HG03159 (cell line): ENCODE results near the gene FOXO3.

ENCODE experiments used
- ATAC-seq: cut with Tn5 transposase; IDR thresholded peaks from one replicate; pipeline ENCODE4 v1.9.1; 2021; ENCODE audit warnings: mild to moderate bottlenecking, moderate library complexity; ENCODE audit not compliant: unreplicated experiment

FOXO3 gene

GRCh38 chr6:108625581-108625980 is 64.9 kb downstream of the FOXO3 start:
- ATAC-seq = no peak

DNA sequence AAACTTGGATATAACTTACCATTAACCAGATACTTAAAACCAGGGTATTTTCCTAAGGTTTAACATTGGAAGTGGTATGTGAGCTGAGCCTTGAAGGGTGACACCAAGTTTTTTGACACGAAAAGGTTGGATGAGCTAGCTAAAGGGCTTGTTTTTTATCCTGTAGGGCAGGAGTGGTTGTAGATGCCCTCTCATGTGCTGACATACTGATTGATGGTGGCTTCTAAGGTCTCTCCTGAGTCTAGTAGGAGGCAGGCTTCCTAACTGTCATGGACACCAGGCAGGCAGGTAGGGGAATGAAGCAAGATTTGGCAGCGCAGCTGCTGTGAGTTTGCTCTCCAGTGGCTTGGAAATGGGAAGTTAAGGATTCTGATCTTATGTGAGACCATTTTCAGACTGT is 66.1 kb downstream of the FOXO3 start:
- no peak for ATAC-seq

- no peak for ATAC-seq
Observed at GRCh38 chr6:108627692-108628550, 67.2 kb downstream of the FOXO3 start.

DNA sequence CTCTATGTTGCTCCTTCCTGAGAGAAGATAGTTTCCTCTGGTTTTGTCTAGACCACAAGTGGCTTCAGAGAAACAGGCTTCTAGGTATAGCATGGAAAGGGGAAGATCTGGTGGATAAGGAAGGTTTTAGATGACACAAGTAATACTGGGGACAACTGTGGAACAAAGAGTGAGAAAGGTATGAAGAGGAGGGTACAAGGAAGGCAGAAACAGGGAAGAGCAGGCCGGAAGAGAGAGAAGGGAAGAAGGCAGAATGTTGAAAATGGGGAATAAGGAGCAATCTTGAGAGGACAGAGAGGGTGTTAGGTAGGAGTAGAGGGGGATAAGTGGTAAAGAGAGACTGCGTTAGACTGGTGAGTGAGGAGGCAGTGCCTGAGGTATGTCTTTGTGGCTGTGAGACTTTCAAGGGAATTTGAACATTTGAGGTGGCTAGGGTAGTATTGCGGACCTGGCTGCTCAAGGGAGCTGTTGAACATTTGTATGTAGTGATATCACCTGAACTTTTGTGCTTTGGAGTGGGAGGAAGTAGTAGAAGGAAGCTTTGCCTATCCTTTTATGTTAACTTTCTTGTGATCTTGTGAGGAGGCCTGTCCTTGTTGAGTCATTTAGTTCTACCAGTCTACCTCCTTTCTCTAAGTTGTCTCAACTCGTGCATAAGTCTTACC is 69.5 kb downstream of the FOXO3 start:
- no peak for ATAC-seq

- ATAC-seq = no peak
Observed at GRCh38 chr6:108632441-108632840, 71.7 kb downstream of the FOXO3 start.

DNA sequence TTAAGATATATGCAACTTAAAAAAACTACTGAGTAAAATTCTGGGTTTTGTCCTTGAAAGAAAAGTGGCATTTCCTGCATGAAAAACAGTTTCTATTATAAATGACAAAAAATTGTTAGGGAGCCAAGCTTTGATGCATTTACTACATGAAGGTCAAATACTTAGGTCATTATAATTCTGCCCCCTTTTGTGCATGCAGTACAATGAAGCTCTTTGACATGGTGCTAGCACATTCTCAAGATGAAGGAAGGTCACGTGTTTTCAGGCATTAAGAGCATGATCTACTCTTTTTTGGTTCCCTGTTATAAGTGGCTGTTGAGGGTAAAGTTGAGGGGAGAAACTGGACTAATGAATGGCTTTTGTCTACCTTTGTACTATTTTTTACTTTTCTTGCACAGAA is 72.7 kb downstream of the FOXO3 start:
- no peak for ATAC-seq

GRCh38 chr6:108635505-108636226 is 74.9 kb downstream of the FOXO3 start:
- ATAC-seq = no peak

- ATAC-seq = no peak
Observed at GRCh38 chr6:108637963-108638362, 77.2 kb downstream of the FOXO3 start.

DNA sequence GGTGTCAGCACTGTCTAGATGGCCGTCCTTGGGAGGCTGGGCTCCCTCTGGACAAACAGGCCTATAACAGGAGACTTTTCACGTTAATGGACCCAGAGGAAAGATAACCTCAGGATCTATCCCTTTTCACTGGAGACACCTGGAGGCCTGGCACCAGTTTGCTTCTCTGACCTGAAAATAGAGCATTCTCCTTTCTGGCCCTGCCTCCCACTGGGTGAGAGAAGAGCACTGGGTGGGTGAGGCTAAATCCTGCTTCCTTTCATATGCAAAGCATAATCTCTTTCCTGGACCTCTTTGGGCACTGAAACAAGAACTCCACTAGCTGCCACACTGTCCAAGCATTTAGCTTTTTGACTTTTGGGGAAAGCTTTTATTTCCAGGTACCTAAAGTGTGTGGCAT is 78.3 kb downstream of the FOXO3 start:
- ATAC-seq = no peak

DNA sequence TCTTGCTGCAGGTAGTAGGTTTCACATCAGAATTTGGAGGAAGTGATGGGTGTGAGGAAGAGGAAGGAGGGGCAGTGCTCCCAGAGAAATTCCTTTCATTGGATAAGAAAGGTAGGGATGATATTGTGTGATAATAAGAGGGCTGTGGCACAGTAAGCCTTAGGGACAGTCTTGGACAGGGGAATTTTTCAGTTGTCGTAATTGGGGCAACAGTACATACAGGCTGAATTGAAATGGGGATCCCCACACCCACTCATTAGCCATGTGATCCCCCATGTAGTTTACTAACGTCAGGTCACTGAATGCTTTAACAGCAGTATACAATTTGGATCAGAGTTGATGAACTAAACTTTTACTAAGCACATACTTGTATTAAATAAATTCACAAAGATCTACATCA is 79.4 kb downstream of the FOXO3 start:
- no peak for ATAC-seq

GRCh38 chr6:108643184-108643583 is 82.5 kb downstream of the FOXO3 start:
- no peak for ATAC-seq

GRCh38 chr6:108644252-108644651 is 83.5 kb downstream of the FOXO3 start:
- ATAC-seq = no peak

- no peak for ATAC-seq
Observed at GRCh38 chr6:108648191-108648590, 87.5 kb downstream of the FOXO3 start.

- no peak for ATAC-seq
Observed at GRCh38 chr6:108650325-108650724, 89.6 kb downstream of the FOXO3 start.

DNA sequence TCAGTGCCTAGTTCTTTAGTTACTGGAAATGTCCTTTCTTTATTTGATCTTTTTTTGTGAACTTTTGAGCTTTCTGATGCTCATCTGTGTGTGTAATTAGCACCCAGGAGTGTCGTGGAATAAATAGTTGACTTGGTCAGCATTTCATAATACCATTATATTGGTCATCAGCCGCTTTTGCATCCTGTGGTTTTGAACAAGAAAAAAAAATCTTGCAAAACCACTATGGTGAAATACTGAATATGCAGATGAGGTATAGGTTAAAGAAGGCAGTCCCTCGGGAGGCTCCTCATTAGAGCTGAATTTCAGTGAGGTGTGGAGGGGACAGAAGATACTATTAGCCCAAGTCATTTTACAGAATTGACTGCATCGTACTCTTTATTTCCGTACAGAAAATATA is 90.1 kb downstream of the FOXO3 start:
- no peak for ATAC-seq

DNA sequence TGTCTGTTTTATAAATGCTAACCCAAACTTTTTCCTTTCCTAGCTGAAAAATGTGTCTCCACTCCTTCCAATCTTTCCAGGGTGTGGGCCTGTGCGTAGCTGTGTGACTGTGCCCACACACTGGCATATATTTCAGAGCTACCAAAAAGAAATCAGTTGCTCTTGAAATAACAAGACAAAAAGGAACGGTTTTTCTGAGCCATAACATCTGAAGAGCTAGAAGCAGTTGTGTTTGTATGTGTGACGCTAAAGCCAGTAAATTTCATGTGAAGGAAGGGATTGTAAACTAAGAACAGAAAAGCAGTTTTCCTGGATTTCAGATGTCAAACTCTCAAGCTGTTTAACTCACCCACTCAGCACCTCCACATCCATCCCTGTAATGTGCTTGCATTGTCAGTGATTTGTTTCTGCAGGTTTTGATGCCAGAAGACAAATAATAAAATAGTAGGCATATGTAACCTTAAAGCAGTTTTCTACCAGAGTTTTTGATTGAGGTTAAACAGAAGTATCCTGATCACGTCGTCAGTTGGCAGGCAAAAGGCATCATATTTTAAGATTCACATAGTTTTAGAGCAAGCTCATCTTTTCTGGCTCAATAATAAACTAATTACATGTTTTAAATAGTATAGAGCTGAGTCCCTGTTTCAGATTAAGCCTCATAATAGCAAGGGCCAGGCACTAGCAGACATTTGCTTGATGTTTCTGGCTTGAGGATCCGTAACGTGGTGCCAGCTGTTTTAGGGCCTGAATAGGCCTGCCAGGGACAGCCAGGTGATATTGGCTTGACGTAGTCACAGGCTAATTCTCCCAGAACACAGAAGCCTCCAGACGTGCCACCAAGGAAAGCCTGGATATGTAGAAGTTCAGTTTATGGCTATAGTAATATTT is 90.9 kb downstream of the FOXO3 start:
- ATAC-seq = no peak

- no peak for ATAC-seq
Observed at GRCh38 chr6:108652375-108652774, 91.7 kb downstream of the FOXO3 start.

- no peak for ATAC-seq
Observed at GRCh38 chr6:108653949-108654348, 93.2 kb downstream of the FOXO3 start.

DNA sequence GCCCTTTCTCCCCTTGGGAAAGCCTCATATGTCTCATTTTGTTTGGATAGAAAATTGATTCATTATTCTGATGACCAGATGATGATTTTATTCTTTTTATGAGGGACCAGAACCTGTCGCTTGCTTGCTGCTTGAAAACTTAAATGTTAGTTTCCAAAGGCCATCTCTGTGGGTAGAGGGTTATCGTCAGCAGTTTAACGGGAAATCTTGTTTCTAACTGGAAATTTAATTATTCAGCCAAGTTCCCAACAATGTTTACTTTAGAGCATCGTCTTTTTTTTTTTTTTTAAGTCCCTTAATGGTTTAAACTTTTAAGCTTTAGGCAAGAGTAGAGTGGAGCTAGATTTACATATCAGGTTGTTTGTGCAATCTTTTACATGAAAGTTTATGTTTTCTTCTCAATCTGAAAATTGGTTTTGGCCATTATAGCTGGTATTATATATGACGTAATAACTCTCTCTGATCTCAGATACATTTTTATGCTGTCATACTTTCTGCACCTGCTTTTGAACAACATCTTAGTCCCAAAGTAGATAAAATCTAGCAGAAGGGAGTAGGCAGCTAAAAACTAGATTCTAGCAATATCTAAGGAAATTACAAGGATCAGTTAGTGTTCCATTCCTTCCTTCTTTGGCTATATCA is 93.9 kb downstream of the FOXO3 start:
- no peak for ATAC-seq
